Embryonic facial prominence (tissue), 1 donor: ENCODE data around the gene YIPF4.
"Not testable (repeated sequence)": the region's sequence is repeated elsewhere in the genome, so short reads cannot be mapped to it uniquely, and the experiment has no call there.

ENCODE experiments used
- DNase-seq: peaks from one replicate; pipeline ENCODE4 v3.0.0-alpha.2; 2016; ENCODE audit errors: extremely low spot score

YIPF4 gene

DNA sequence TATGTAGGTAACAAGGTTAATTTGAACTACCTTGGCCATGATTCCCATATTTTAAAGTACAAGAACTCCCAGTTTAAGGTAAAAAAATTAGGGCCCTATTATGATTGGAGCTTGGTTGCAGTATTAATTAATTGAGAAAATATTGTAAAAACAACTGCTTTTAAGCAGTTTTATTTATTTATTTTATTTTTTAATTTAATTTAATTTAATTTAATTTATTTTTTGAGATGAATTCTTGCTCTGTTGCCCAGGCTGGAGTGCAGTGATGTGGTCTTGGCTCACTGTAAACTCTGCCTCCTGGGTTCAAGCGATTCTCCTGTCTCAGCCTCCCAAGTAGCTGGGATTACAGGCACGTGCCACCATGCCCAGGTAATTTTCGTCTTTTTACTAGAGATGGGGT lies 88.0 kb downstream of the YIPF4 start:
- DNase-seq = not testable (repeated sequence)
